ENCODE measurements around the gene IL1RAPL1. TPM values are rescaled to one million over a fixed set of nuclear protein-coding genes. Genes with fewer than 3 reads are reported as not detected.

Gene IL1RAPL1
- total RNA-seq, 2 donors from 2014 or later, result 0.54 TPM; not detected in 1

- ATAC-seq (ENCODE audit: insufficient number of reproducible peaks, low FRiP score, low read depth), result no peak
- H3K36me3 ChIP-seq, result no peaks in the 10 kb centered on the region
- H3K27ac ChIP-seq, result no peak overlapping the region
Measured at GRCh38 chrX:28998609-28999135, 411.4 kb downstream of the IL1RAPL1 start.

DNA sequence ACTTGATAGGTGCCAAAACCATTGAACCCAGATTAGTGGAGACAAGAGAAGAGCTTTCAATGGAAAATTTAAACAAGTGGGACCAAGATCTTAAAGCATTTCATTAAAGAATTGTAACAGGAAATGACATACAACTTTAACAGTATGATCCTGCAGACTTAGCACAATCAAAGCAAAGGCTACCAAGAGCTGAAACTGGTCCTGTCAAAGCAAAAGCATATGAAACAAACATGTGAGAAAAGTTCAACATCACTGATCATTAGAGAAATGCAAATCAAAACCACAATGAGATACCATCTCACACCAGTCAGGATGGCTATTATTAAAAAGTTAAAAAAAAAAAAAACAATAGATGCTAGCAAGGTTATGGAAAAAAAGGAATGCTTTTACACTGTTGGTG is 425.6 kb downstream of the IL1RAPL1 start:
- H3K4me3 ChIP-seq, result no peak overlapping the region
- TF ChIP-seq CTCF (IDR thresholded peaks at IDR 0.05), result no peak
- no peaks in the 10 kb centered on the region for H3K9me3 ChIP-seq
- no peaks in the 10 kb centered on the region for H3K36me3 ChIP-seq
- DNase-seq (ENCODE audit: low spot score), result no peak
- no peak overlapping the region for H3K27ac ChIP-seq
- H3K4me1 ChIP-seq (ENCODE audit: control insufficient read depth in 1 of 2, low read depth in 2 of 2), result no peaks in the 10 kb centered on the region
- no peak for ATAC-seq (ENCODE audit: insufficient number of reproducible peaks, low FRiP score, low read depth)
- no peaks in the 10 kb centered on the region for H3K27me3 ChIP-seq (replicated peaks; ENCODE audit: insufficient read depth)

More at GRCh38 chrX:28998609-28999135, 411.4 kb downstream of the IL1RAPL1 start:
- Histone ChIP-seq H3K4me1 (ENCODE audit: control insufficient read depth in 1 of 2, low read depth in 2 of 2) (no peaks in the 10 kb centered on the region), H3K27me3 (replicated peaks; ENCODE audit: insufficient read depth) (no peaks in the 10 kb centered on the region), H3K9me3 (no peaks in the 10 kb centered on the region), H3K4me3 (no peak overlapping the region)
- no peak for TF ChIP-seq CTCF (IDR thresholded peaks at IDR 0.05)
- no peak for DNase-seq (ENCODE audit: low spot score)

DNA sequence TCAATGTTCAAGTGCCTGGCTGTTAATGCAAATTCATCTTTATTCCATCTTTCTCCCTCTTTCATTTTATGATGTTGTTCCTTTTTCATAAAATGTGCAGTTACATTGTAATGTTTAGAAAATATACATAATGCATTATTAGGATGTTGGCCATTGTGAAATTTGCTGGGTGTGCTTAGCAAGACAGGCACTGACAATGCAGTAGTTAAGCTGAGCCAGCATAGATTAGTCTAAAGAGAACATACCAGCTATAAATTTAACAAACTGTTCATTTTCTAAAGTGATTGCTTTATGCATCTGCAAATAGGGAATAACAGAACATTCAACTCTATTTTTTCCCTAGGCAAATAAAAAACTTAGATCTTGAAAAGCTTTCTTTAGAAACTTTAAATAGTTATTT is 436.0 kb downstream of the IL1RAPL1 start:
- Histone ChIP-seq H3K4me3 (no peak overlapping the region), H3K27ac (no peak overlapping the region), H3K9me3 (no peaks in the 10 kb centered on the region), H3K27me3 (replicated peaks; ENCODE audit: insufficient read depth) (no peaks in the 10 kb centered on the region), H3K36me3 (no peaks in the 10 kb centered on the region), H3K4me1 (ENCODE audit: control insufficient read depth in 1 of 2, low read depth in 2 of 2) (no peaks in the 10 kb centered on the region)
- no peak for TF ChIP-seq CTCF (IDR thresholded peaks at IDR 0.05)
- ATAC-seq (ENCODE audit: insufficient number of reproducible peaks, low FRiP score, low read depth) (no peak), DNase-seq (ENCODE audit: low spot score) (no peak)

GRCh38 chrX:29024871-29025270 is 437.6 kb downstream of the IL1RAPL1 start:
- TF ChIP-seq CTCF (IDR thresholded peaks at IDR 0.05), result no peak
- Histone ChIP-seq H3K36me3 (no peaks in the 10 kb centered on the region), H3K27ac (no peak overlapping the region), H3K4me3 (no peak overlapping the region), H3K9me3 (no peaks in the 10 kb centered on the region), H3K4me1 (ENCODE audit: control insufficient read depth in 1 of 2, low read depth in 2 of 2) (no peaks in the 10 kb centered on the region), H3K27me3 (replicated peaks; ENCODE audit: insufficient read depth) (no peaks in the 10 kb centered on the region)
- no peak for DNase-seq (ENCODE audit: low spot score)
- no peak for ATAC-seq (ENCODE audit: insufficient number of reproducible peaks, low FRiP score, low read depth)

DNA sequence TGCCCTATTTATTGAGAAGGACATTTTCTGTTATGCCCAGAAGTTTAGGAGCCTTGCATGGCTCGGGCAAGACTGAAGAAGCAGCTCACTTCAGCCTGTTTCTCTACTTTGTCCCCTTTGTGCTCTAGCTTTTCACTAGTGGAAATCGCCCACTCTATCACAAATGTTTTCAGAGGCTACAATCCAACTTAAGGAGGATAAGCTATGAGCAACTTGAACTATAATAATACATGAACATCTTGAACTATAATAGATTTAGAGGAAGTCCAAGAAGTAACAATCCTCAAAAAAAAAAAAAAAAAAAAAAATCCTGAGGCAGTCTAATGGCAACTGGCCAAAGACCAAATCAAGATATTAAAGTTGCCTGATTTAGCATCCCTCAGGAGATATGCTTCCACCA is 452.3 kb downstream of the IL1RAPL1 start:
- no peaks in the 10 kb centered on the region for H3K36me3 ChIP-seq
- TF ChIP-seq CTCF (IDR thresholded peaks at IDR 0.05), result no peak
- H3K9me3 ChIP-seq, result no peaks in the 10 kb centered on the region
- no peak overlapping the region for H3K27ac ChIP-seq
- no peaks in the 10 kb centered on the region for H3K27me3 ChIP-seq (replicated peaks; ENCODE audit: insufficient read depth)
- H3K4me1 ChIP-seq (ENCODE audit: control insufficient read depth in 1 of 2, low read depth in 2 of 2), result no peaks in the 10 kb centered on the region
- H3K4me3 ChIP-seq, result no peak overlapping the region
- DNase-seq (ENCODE audit: low spot score), result no peak
- ATAC-seq (ENCODE audit: insufficient number of reproducible peaks, low FRiP score, low read depth), result no peak

Measured in thoracic aorta (tissue), 2 donors.